ENCODE results near the gene PRRT4. TPM values are rescaled to one million over a fixed set of nuclear protein-coding genes. Genes with fewer than 3 reads are reported as not detected.

Gene PRRT4
- polyA plus RNA-seq, 4 donors = 0.65 to 3.4 (median 1.1) TPM

DNA sequence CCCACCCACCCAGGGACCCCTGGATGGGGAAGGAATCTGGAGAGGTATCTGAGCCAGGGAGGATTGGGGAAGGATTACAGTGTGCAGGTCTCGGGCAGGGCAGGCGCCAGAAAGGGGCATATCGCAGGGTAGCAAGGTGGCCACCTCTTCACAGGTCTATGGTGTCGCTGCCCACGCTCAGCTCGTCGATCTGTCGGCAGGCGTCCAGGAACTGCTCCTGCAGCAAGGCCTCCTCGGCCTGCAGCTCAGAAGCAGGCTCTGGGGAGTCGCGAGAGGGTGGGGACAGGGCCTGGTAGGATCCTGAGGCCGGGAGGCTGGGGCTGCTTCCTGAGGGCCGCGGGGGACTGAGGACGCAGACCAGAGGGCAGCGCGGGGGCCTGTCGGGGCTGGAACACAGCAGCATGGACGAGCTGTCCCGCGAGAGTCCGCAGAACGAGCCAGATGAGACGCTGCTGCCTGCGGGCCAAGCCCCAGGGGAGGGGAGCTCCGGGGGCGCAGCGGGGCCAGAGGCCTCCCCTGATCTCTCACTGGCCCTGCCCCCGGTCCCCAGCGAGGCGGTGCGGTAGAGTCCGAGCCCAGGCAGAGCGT, 10.7 kb downstream of the PRRT4 start:
- no peak for DNase-seq (ENCODE audit: low read depth in 4 of 4, low spot score in 3 of 4)

DNA sequence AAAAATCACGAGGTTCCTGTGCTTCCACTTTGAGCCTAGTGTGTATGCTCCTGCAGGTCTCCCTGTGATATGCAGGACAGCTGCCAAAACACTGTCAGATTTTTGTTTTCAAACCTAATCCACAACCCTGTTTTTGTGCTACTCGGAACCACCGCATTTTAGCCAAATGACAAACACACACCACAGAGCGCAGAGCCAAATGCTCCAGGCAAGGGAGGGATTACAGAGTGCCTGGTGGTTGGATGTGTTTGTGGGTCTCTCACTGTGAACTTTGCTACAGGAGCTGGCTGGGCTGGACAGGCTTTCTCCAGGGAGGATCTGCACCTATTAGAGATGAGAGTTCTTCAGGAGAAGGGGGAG, 12.0 kb downstream of the PRRT4 start:
- DNase-seq (ENCODE audit: low read depth in 4 of 4, low spot score in 3 of 4) = no peak

DNA sequence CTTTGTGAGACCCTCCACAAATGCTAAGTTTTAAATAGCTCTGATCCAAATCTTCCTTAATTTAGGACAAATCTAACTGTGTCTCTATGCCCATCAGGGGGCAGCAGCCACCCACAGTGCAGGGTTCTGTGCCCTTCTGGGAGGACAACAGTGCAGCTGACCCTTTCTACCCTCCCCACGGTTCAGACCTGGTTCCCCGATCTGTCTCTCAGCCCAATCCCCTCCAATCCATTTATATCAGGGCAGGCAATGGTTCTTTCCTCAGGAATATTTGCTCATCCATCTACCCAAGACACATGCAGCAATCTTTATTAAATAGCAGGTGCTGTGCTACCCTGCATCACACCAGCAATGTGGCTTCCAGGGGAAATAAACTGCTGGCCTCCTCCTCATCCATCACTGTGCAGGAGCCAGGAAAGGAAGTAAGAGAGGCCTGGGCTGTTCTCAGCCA, 13.8 kb downstream of the PRRT4 start:
- DNase-seq (ENCODE audit: low read depth in 4 of 4, low spot score in 3 of 4) = no peak

DNA sequence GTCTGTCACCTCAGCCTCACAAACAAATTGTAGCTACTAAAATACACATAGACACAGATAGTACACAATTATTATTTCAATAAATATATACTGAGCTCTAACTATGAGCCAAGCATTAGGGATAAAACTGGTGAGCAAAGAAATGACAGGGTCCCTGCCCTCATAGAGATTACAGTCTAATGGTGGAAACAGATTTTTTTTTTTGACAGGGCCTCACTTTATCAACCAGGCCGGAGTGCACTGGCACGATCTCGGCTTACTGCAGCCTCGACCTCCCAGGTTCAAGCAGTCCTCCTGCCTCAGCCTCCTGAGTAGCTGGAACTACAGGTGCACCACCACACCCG, 17.1 kb downstream of the PRRT4 start:
- no peak for DNase-seq (ENCODE audit: low read depth in 4 of 4, low spot score in 3 of 4)

DNA sequence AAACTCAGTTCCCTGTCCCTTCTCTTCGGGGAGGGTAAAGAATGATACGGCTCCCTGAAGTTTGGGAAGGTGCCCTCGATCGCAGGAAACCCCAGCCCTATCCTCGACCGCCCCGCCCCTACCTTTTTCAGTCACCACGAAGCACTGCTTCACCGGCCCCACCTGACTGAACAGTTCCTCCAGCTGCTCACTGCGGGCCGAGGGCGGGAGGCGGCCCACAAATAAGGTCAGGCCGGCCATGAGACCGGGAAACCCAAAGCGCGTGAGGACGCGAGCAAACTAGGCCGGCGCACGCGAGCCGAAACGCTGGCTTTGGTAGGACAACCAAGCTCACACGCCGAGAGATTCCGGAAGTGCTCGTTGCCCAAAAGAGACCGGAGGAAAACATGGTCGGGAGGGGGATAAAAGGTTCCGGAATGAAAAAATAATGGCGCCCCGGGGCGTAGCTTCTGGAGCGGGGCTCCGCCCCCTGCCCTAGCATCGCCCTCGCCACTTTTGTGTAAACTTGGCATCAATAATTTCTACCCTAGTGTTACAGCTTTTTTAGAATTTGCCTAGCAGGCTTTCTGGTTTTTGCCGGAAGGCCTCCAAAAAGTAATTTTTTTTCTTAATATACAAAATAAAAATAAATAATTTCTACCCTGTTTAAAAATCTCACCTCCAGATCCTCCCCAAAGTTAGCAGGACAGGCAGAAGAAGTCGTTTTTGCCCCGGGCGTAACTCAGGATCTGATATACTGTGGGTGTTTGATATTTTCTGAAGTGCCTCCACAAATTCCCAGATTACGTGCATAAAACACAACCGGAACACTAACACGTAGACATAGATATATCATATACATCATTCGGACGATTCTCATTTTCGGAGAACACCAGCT, 17.7 kb downstream of the PRRT4 start, which contains the start of gene RBM28:
RBM28 (minus strand) TSS at position 355 of the 877 bp plus-strand sequence; CDS start at position 240, 115 bp downstream.
- peak; percentile 77 to 91 (median 84) for DNase-seq (ENCODE audit: low read depth in 4 of 4, low spot score in 3 of 4)

DNA sequence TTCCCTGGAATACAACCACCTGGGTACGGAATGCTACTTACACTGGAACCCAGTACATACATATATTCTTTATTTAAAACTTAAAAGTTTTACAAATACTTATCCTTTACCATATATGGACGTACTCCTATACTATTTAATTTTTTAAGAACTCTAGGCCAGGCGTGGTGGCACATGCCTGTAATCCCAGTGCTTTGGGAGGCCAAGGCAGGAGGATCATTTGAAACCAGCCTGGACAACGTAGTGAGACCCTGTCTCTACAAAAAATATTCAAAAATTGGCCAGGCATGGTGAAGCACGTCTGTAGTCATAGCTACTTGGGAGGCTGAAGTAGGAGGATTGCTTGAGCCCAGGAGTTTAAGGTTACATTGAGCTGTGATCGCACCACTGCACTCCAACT, 19.8 kb downstream of the PRRT4 start:
- no peak for DNase-seq (ENCODE audit: low read depth in 4 of 4, low spot score in 3 of 4)

DNA sequence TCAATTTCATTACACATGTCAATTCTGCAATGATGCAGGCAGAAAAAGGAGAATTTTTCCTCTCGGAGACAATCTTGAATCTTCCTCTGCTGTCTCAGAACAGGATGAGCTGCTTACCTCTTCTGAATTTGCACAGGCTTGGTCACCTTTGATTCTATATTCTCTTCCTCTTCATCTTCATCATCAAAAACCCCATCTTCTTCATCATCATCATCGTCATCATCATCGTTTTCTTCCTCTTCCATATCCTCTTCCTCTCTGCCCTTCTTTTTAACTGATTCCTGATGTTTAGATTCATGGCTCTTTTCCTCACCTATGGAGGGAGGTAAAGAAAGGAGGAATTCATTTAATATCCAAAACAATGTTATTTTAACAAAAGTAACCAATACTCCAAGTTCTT, 25.8 kb downstream of the PRRT4 start:
- no peak for DNase-seq (ENCODE audit: low read depth in 4 of 4, low spot score in 3 of 4)

DNA sequence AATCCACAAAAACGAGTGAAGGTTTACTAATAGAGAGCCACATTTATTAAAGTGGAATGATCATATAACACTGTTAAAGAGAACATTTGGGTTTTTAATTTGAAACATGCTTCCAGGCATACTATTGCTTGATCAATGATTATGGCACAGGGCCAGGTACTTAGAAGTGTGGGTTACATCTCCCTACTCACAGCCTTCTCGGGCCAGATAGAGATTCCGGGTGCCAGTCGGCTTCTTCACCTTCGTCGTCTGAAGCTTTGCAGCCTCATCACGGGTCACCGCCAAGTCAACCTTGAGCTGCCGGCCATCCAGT, 37.2 kb downstream of the PRRT4 start:
- no peak for DNase-seq (ENCODE audit: low read depth in 4 of 4, low spot score in 3 of 4)

DNA sequence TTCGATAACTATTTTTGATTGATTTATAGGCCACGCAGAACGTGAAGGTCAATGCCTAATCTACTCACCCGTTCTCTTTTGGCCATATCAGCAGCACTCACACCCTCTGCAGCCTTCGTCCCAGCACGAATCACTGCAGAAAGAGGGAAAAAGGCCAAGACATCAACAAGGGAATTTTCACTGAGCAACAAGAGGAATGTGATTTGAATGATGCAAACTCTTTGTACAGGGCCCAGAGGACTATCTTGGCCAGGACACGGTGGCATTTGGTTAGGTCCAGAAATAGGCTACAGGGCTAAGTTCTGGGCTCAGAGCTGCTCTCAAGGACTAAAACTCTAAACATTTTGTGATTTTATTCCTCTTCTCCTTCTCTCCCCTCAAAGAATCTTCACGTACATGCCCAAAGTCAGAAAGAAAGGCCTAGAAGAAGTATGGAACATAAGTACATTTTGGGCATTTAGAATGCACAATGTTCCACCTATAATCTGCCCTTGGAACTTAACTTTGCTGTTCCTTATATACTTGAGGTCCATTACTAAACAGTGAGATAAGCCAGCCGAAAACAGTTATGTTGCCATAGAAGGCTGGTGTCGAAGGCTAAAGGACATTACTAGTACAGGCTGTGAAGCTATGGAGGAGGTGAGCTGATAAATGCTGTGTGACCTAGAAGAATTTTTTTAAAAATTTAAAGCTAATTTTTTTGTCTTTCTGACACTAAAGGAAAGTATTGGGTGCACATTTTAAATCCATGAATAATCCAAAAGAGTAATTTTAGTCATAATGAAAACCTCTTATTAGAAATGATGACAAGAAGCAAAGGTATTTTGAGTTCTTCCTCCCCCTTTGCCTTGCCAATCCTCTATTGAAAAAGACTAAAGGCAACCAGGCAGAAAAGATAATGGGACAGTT, 37.8 kb downstream of the PRRT4 start:
- no peak for DNase-seq (ENCODE audit: low read depth in 4 of 4, low spot score in 3 of 4)

DNA sequence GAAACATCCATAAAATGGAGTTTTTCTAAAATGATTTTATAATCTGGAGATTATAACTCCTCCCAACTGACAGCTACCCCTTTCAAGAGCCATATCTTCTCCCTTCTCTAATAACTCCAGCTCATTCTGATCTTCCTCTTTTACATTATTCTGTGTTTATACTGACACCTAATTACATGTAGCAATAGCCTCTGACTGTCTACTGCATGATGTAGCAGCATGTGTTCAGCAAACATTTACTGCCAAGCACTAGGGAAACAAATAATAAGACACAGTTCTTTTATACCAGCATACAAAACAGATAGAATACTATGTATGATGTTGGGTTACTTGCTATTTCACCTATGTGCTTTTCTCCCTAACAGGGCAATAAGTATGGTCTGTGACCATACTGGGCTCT, 38.5 kb downstream of the PRRT4 start:
- no peak for DNase-seq (ENCODE audit: low read depth in 4 of 4, low spot score in 3 of 4)

DNA sequence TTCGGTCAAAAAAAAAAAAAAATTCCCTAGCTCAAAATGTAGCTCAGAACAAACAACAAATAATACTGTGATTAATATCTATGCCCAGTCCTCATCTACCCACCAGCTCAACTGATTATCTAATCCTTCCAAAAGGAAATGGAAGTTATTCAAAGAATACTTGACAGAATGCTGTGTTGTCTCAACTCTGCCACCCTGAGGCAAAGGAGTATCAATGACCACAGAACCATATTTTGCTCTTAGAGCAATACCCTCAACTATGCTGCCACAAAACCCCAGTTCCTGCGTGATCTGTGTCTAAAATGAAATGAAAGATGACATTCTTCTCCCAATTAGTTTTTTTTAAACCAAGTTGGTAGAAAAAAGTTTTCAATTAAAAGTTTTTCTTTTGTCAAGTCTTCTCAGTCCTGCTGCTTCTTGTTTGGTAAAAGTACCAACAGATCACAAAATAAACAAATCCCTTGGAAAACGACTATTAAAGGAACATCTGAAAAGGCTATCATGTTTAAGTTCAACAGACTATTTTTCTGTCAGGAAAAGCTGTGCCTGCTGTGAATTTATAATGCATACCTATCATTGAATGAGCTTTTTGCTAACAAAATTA, 39.3 kb downstream of the PRRT4 start:
- no peak for DNase-seq (ENCODE audit: low read depth in 4 of 4, low spot score in 3 of 4)

DNA sequence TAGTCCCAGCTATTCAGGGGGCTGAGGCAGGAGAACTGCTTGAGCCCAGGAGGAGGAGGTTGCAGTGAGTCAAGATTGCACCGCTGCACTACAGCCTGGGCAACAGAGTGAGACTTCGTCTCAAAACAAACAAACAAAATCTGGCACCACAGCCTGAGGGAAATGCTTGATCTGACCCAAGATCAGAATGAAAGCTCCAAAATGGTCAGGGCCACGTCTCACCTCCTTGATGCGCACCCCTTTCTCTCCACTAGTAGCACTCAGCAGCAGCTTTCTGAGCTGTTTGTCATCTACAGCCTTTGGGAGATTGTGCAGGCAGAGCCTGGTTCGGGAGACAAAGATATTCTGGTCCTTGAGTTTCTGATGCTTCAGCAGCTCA, 40.5 kb downstream of the PRRT4 start:
- DNase-seq (ENCODE audit: low read depth in 4 of 4, low spot score in 3 of 4) = no peak

DNA sequence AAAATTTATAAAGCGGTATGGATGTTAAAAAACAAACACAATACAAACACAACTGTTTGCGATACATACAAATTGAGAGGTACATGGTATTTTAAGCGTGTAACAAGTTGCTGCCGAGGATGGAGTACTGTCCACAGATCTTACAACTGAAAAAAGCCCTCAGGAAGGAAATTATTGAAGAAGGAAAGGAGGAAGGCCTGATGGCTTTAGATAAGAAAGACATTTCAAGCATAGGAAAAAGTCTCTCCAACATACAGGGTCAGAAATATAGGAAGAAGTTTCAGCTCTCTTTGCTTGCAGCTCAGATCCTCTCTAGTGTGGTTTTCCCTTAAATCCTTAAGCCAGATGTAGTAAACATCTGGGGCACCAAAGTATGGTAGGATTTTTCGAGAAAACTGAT, 42.8 kb downstream of the PRRT4 start:
- DNase-seq (ENCODE audit: low read depth in 4 of 4, low spot score in 3 of 4) = no peak

DNA sequence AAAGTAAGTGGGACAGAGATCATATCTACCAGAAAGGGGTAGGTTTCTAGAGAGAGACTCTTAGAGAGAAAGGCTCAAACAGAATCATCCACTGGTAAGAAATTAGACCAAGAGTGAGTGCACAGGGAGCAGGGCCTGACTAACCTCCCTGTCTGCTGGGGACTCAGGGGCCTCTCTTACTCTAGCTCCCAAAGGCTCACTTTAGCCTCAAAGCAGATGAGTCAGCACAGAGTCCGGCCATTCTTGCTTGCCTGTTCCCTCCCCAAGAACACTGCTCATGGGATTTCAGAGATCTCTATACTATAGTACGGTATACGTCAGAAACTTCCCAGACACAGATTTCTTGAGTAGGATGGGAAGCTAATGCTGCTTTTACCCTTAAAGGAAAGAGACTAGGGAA, 50.5 kb downstream of the PRRT4 start:
- no peak for DNase-seq (ENCODE audit: low read depth in 4 of 4, low spot score in 3 of 4)

DNA sequence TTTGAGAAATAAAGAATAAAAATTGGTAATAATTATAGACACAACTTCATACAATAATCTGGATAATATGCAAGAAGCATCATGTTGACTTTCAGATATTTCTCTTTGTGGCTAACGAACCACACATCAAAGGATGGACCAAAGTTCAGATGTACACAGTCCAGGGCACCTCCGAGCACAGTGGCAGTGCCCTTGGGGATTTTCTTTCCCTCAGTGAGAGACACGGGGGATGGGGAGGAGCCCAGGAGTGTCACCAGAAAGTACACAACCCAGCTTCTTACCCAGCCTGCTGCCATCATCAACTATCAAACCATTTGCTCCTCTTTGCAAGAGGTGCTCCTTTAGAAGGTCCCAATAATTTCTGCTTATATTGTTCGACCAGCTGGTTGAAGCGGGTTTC, 51.0 kb downstream of the PRRT4 start:
- DNase-seq (ENCODE audit: low read depth in 4 of 4, low spot score in 3 of 4) = no peak

DNA sequence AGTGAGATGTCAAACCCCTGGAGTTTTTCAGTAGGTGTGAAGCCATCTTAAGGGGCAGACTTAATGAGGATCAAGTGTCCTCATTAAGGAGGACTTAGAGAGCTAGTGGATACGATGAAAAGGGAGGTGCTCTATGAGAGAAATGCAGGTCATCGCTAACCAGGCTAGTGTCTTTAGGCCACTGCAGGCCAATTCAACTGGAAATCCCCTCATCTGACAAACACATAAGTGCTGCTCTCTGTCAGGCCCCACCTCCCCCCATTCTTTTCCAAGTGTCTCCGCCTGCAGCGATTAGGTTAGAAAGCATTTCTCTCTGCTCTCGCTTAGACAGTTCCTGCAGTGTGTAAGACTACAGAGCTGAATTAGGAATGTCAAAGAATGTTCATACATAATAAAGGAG, 51.5 kb downstream of the PRRT4 start:
- no peak for DNase-seq (ENCODE audit: low read depth in 4 of 4, low spot score in 3 of 4)

DNA sequence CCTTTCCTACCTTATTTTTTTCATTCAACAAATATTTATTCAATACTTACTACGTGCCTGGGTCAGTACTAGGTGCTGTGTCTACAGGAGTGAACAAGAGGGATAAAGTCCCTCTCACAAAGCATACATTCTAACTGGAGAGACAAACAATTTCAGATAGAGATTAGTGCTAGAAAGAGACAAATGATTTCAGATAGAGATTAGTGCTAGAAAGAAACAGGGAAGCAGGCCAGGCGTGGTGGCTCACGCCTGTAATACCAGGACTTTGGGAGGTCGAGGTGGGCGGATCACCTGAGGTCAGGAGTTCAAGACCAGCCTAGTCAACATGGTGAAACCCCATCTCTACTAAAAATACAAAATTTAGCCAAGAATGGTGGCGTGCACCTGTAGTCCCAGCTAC, 52.4 kb downstream of the PRRT4 start:
- DNase-seq (ENCODE audit: low read depth in 4 of 4, low spot score in 3 of 4) = no peak

DNA sequence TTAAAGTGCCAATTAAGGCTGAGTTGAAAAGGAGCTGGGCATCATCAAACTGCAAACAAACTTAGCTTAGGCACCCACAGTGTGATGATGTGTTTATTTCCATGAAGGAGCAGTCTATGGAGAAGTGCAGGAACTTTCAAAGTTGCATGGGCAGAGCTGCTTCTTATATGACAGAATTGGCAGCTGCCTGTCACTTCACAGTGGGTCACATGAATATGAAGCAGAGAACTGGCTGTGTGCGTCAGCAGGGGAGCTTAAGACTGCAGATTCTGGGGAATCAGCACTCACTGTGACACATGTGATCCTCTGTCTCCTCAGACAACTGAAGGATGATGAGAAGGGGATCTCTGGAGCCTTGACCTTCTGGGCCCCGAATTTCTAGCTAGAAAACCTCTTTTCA, 54.4 kb downstream of the PRRT4 start:
- no peak for DNase-seq (ENCODE audit: low read depth in 4 of 4, low spot score in 3 of 4)

DNA sequence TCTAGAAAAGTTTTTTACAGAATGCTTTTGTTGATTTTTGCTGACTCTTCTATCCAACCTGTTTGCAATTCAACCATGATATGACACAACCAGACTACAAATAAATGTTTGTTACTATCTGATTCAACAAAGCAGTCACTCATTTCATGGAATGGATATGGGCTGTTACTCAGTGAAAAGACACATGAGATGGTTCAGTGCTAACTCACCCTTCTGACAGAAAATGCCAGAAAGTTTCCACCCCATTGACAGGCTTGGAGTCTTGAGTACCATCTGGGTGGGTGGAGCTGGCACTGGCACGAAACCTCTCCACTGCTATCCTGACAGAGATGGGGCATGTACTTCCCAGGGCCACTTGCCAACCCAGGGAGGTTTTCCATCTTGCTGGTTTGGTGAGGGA, 57.3 kb downstream of the PRRT4 start:
- DNase-seq (ENCODE audit: low read depth in 4 of 4, low spot score in 3 of 4) = no peak

DNA sequence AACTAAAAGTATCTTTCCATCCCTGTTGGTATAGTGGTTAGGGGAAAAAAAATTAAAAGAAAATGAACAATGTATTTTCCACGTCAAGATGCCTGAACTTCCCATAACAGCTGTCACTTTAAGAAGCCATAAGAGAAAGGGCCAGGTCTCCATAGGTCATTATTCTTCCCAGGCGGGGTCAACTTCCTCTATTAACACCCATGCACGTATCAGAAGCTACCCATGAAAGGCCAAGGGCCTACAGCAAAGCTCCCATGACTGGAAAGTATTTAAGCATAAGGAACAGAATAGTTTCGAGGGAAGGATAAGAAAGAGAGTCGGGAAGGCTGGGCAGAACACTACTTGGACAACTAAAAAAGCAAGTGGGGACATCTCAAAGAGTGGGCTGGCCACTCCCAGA, 57.8 kb downstream of the PRRT4 start:
- DNase-seq (ENCODE audit: low read depth in 4 of 4, low spot score in 3 of 4) = no peak

DNA sequence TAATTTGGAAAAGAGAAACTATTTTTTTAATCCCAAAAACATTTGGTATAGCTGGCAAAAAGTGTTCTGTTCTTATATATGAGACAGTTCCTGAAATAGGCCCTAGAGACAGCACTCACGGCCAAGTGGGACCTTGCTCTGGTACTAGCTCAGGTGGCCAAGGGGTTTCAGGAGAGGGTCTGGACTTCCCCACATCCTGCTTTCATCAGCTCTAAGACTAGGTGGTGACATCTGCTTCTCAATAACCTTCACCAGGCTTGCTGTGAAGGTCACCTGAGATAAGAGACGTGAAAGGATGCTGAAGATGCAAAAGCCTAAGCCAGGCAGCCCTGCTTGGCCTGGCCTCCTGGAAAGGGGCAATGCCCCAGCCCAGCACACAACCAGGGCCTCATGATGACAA, 58.4 kb downstream of the PRRT4 start:
- DNase-seq (ENCODE audit: low read depth in 4 of 4, low spot score in 3 of 4) = no peak

Data from left renal pelvis (tissue), 4 donors.